Activated naive CD4-positive, alpha-beta T cell treated with anti-CD3 and anti-CD28 coated beads, Interleukin-2, amount 50 U/mL, for 72 hours (primary cell): ENCODE results near the gene SMYD1. TPM values are rescaled to one million over a fixed set of nuclear protein-coding genes. Genes with fewer than 3 reads are reported as not detected.

Source experiments
- ATAC-seq, 2 donors: fragments of 150-1000 bp; cut with Tn5 transposase; 2 replicates each; pipeline ENCODE4 v1.10.0; 2021; ENCODE audit warnings: mild to moderate bottlenecking in 2 of 2, moderate library complexity in 2 of 2
- DNase-seq, 2 donors: peaks; one replicate each; pipeline ENCODE4 v3.0.0; 2021 to 2022; ENCODE audit warnings: low spot score in 2 of 2
- H3K27ac Mint-ChIP-seq, 2 donors: one replicate each; pipeline ENCODE4 v1.8.0; 2022; ENCODE audit warnings: mild to moderate bottlenecking in 2 of 2, mixed read lengths in 2 of 2
- H3K36me3 Mint-ChIP-seq, 2 donors: one replicate each; pipeline ENCODE4 v1.8.0; 2022; ENCODE audit warnings: mixed read lengths in 2 of 2
- H3K9me3 Mint-ChIP-seq, 2 donors: one replicate each; pipeline ENCODE4 v1.8.0; 2022; ENCODE audit warnings: mixed read lengths in 2 of 2
- total RNA-seq, 2 donors: library from RNA; stranded (reverse); gene quantifications; one replicate each; pipeline ENCODE4 v1.2.3, GENCODE V29; 2022

Gene SMYD1
- total RNA-seq, 2 donors from 2014 or later = not detected

- H3K27ac Mint-ChIP-seq = no peak overlapping the region
- DNase-seq = no peak
- no peak for ATAC-seq
- H3K9me3 Mint-ChIP-seq = no peaks in the 10 kb centered on the region
- H3K36me3 Mint-ChIP-seq = no peaks in the 10 kb centered on the region
Measured at GRCh38 chr2:88074150-88074549, 6.5 kb downstream of the SMYD1 start.

GRCh38 chr2:88074854-88075292 lies 7.2 kb downstream of the SMYD1 start:
- Mint-ChIP-seq H3K27ac (no peak overlapping the region), H3K9me3 (no peaks in the 10 kb centered on the region), H3K36me3 (no peaks in the 10 kb centered on the region)
- ATAC-seq (no peak), DNase-seq (no peak)

GRCh38 chr2:88077080-88077479 lies 9.5 kb downstream of the SMYD1 start:
- ATAC-seq (no peak), DNase-seq (no peak)
- Mint-ChIP-seq H3K9me3 (no peaks in the 10 kb centered on the region), H3K27ac (no peak overlapping the region), H3K36me3 (no peaks in the 10 kb centered on the region)

- DNase-seq = no peak
- Mint-ChIP-seq H3K27ac (no peak overlapping the region), H3K9me3 (no peaks in the 10 kb centered on the region), H3K36me3 (no peaks in the 10 kb centered on the region)
- no peak for ATAC-seq
Measured at GRCh38 chr2:88078643-88079172, 11.1 kb downstream of the SMYD1 start.

- DNase-seq (peak in 1 of 2 donors; percentile 7), ATAC-seq (no peak)
- no peaks in the 10 kb centered on the region for H3K36me3 Mint-ChIP-seq
- H3K27ac Mint-ChIP-seq = no peak overlapping the region
- H3K9me3 Mint-ChIP-seq = no peaks in the 10 kb centered on the region
Measured at GRCh38 chr2:88080545-88080944, 12.9 kb downstream of the SMYD1 start.

GRCh38 chr2:88081924-88082608 lies 14.4 kb downstream of the SMYD1 start:
- DNase-seq (peak in 1 of 2 donors; percentile 31), ATAC-seq (no peak)
- no peak overlapping the region for H3K27ac Mint-ChIP-seq
- no peaks in the 10 kb centered on the region for H3K36me3 Mint-ChIP-seq
- no peaks in the 10 kb centered on the region for H3K9me3 Mint-ChIP-seq

- no peaks in the 10 kb centered on the region for H3K9me3 Mint-ChIP-seq
- no peak overlapping the region for H3K27ac Mint-ChIP-seq
- ATAC-seq = no peak
- H3K36me3 Mint-ChIP-seq = no peaks in the 10 kb centered on the region
- DNase-seq = no peak
Measured at GRCh38 chr2:88082781-88083180, 15.2 kb downstream of the SMYD1 start.

- H3K36me3 Mint-ChIP-seq = no peaks in the 10 kb centered on the region
- ATAC-seq (no peak), DNase-seq (peak in 1 of 2 donors; percentile 9)
- no peak overlapping the region for H3K27ac Mint-ChIP-seq
- no peaks in the 10 kb centered on the region for H3K9me3 Mint-ChIP-seq
Measured at GRCh38 chr2:88085099-88085498, 17.5 kb downstream of the SMYD1 start.

- ATAC-seq = no peak
- DNase-seq = peak in 1 of 2 donors; percentile 21
- Mint-ChIP-seq H3K9me3 (no peaks in the 10 kb centered on the region), H3K36me3 (no peaks in the 10 kb centered on the region), H3K27ac (no peak overlapping the region)
Measured at GRCh38 chr2:88085602-88086001, 18.0 kb downstream of the SMYD1 start.

GRCh38 chr2:88086401-88086800 lies 18.8 kb downstream of the SMYD1 start:
- Mint-ChIP-seq H3K36me3 (no peaks in the 10 kb centered on the region), H3K27ac (no peak overlapping the region), H3K9me3 (no peaks in the 10 kb centered on the region)
- DNase-seq = peak in 1 of 2 donors; percentile 18
- no peak for ATAC-seq

- Mint-ChIP-seq H3K36me3 (no peaks in the 10 kb centered on the region), H3K27ac (no peak overlapping the region), H3K9me3 (no peaks in the 10 kb centered on the region)
- ATAC-seq (no peak), DNase-seq (peak in 1 of 2 donors; percentile 13)
Measured at GRCh38 chr2:88087073-88087472, 19.4 kb downstream of the SMYD1 start.

GRCh38 chr2:88087763-88088162 lies 20.1 kb downstream of the SMYD1 start:
- H3K36me3 Mint-ChIP-seq = no peaks in the 10 kb centered on the region
- H3K9me3 Mint-ChIP-seq = no peaks in the 10 kb centered on the region
- ATAC-seq = no peak
- peak in 1 of 2 donors; percentile 44 for DNase-seq
- no peak overlapping the region for H3K27ac Mint-ChIP-seq

GRCh38 chr2:88088999-88089398 lies 21.4 kb downstream of the SMYD1 start:
- Mint-ChIP-seq H3K27ac (no peak overlapping the region), H3K9me3 (no peaks in the 10 kb centered on the region), H3K36me3 (no peaks in the 10 kb centered on the region)
- ATAC-seq (no peak), DNase-seq (no peak)

GRCh38 chr2:88090446-88091283 lies 23.0 kb downstream of the SMYD1 start:
- Mint-ChIP-seq H3K9me3 (no peaks in the 10 kb centered on the region), H3K27ac (peak overlapping the region; percentile 43 to 88), H3K36me3 (no peaks in the 10 kb centered on the region)
- ATAC-seq (peak; percentile 57 to 75), DNase-seq (peak; percentile 3 to 7)

- ATAC-seq (no peak), DNase-seq (peak in 1 of 2 donors; percentile 25)
- Mint-ChIP-seq H3K36me3 (no peaks in the 10 kb centered on the region), H3K27ac (no peak overlapping the region), H3K9me3 (no peaks in the 10 kb centered on the region)
Measured at GRCh38 chr2:88091943-88092342, 24.3 kb downstream of the SMYD1 start.

- H3K9me3 Mint-ChIP-seq = no peaks in the 10 kb centered on the region
- H3K36me3 Mint-ChIP-seq = no peaks in the 10 kb centered on the region
- no peak for DNase-seq
- H3K27ac Mint-ChIP-seq = no peak overlapping the region
- ATAC-seq = no peak
Measured at GRCh38 chr2:88092773-88093172, 25.1 kb downstream of the SMYD1 start.

- ATAC-seq (no peak), DNase-seq (no peak)
- H3K36me3 Mint-ChIP-seq = no peaks in the 10 kb centered on the region
- H3K27ac Mint-ChIP-seq = no peak overlapping the region
- H3K9me3 Mint-ChIP-seq = no peaks in the 10 kb centered on the region
Measured at GRCh38 chr2:88095022-88095421, 27.4 kb downstream of the SMYD1 start.
